ENCODE data around the gene FBXL15. TPM values are rescaled to one million over a fixed set of nuclear protein-coding genes. Genes with fewer than 3 reads are reported as not detected.

FBXL15 gene
- total and polyA plus RNA-seq, 10 donors = 16.7 to 28.7 (median 23.0) TPM

DNA sequence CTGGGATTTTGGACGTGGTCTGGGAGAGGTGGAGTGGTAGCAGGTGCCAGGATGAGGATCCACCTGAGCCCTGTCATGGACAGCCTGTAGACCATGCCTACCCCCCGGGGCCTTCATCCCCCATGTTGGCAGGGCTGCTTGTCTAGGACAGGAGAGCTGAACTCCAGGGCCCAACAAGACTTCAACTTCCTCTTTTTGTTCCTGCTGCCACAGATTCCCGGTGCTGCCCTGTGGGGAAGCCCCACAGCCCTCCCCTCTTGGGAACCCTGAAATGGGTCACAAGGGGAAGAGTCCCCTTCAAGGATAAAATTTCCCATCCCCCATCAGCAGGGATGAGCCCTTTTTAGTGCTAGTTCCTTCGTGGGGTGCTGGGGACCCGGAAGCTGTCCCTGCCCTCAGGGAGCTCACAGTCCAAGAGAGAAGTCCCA, 13.0 kb downstream of the FBXL15 start:
- H3K9me3 ChIP-seq = no peaks in the 10 kb centered on the region
- 30 to 42% (median 42%) methylated on average over 5 of the region's 5 CpGs for whole genome bisulfite sequencing, 5 donors
- TF ChIP-seq, protein P1, sequence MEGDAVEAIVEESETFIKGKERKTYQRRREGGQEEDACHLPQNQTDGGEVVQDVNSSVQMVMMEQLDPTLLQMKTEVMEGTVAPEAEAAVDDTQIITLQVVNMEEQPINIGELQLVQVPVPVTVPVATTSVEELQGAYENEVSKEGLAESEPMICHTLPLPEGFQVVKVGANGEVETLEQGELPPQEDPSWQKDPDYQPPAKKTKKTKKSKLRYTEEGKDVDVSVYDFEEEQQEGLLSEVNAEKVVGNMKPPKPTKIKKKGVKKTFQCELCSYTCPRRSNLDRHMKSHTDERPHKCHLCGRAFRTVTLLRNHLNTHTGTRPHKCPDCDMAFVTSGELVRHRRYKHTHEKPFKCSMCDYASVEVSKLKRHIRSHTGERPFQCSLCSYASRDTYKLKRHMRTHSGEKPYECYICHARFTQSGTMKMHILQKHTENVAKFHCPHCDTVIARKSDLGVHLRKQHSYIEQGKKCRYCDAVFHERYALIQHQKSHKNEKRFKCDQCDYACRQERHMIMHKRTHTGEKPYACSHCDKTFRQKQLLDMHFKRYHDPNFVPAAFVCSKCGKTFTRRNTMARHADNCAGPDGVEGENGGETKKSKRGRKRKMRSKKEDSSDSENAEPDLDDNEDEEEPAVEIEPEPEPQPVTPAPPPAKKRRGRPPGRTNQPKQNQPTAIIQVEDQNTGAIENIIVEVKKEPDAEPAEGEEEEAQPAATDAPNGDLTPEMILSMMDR (IDR thresholded peaks at IDR 0.05 in 8 of 11, conservative IDR thresholded peaks at IDR 0.05 in 3 of 11) = no peak
- TF ChIP-seq POLR2AphosphoS5 (IDR thresholded peaks at IDR 0.05) (no peak), POLR2A (IDR thresholded peaks at IDR 0.05) (no peak)
- H3K27ac ChIP-seq = peak overlapping the region in 6 of 8 donors; percentile 2 to 93 (median 79)
- H3K4me1 ChIP-seq = peaks cover 18 to 63% (median 52%) of the 10 kb centered on the region in 6 donors
- intact Hi-C loops (cut with DNase I; ENCODE audit: low total_unique reads) = no loop called here
- no peak overlapping the region for H3K4me3 ChIP-seq
- DNase-seq = no peak
- no peaks in the 10 kb centered on the region for H3K36me3 ChIP-seq
- peaks cover 0 to 9% (median 0%) of the 10 kb centered on the region in 7 donors for H3K27me3 ChIP-seq (replicated peaks in 1 of 7)

DNA sequence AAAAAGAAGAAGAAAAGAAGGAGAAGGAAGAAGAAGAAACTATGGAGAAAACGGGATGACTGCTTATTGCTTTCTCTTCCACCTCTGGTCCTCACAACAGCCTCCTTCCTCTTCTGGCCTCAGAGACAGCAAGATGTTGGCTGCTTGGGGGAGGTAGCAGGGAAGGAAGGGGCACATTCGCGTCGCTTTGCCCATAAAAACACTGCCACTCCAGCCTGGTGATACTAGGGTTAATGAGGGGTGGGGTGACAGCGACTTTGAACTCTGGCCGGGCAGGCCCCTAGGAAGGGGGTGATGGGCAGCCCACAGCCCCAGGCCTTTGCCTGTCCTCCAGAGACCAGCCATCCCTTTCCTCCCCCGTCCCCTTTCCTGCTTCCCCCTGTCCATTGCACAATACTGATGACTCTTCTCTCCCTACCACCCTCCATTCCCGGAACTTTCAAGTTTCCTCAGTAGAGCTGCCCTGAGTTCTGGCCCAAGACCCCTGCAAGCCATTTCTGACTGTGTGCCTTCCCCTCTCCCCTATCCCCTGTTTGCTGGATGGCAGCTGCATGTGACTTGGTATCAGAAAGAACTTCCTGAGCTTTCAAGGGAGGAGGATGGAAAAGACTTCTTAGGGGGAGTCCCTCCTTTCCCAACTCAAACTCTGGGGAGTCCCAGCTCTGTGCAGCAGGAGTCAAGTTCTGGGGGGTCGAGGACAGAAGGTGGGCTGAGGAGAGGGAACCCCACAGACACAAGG, 13.9 kb downstream of the FBXL15 start:
- intact Hi-C loops (cut with DNase I; ENCODE audit: low total_unique reads) = no loop called here
- Histone ChIP-seq H3K27me3 (replicated peaks in 1 of 7) (peaks cover 0 to 9% (median 0%) of the 10 kb centered on the region in 7 donors), H3K4me1 (peaks cover 18 to 63% (median 52%) of the 10 kb centered on the region in 6 donors), H3K9me3 (no peaks in the 10 kb centered on the region), H3K36me3 (no peaks in the 10 kb centered on the region), H3K27ac (peak overlapping the region in 7 of 8 donors; percentile 62 to 93 (median 69)), H3K4me3 (peak overlapping the region in 1 of 8 donors; percentile 60)
- no peak for TF ChIP-seq POLR2AphosphoS5 (IDR thresholded peaks at IDR 0.05)
- TF ChIP-seq POLR2A (IDR thresholded peaks at IDR 0.05) = no peak
- TF ChIP-seq, protein P1 (IDR thresholded peaks at IDR 0.05 in 8 of 11, conservative IDR thresholded peaks at IDR 0.05 in 3 of 11) = no peak
- WGBS, 5 donors = 17 to 31% (median 26%) methylated on average over 9 of the region's 9 CpGs
- no peak for DNase-seq

DNA sequence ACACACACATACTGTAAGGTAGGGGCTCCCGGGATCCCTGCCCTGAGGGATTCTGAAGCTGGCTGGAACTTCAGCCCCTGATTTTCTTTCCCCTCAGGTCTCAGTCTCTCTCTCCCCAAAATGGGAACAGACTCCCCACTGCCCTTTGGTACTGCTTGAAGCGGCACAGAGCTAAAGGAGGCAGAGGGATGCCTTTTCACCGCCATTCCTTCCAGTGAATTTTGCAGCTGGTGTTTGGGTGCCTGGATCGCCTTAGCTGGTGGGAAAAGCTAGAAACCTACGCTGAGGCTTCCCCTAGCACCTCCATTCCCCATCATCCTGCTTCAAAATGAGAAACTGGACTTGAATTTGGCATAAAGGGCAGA, 14.5 kb downstream of the FBXL15 start:
- peaks cover 0 to 9% (median 0%) of the 10 kb centered on the region in 7 donors for H3K27me3 ChIP-seq (replicated peaks in 1 of 7)
- peak overlapping the region in 5 of 8 donors; percentile 10 to 60 (median 17) for H3K4me3 ChIP-seq
- no peaks in the 10 kb centered on the region for H3K9me3 ChIP-seq
- no peak for DNase-seq
- TF ChIP-seq, protein P1 (IDR thresholded peaks at IDR 0.05 in 8 of 11, conservative IDR thresholded peaks at IDR 0.05 in 3 of 11) = no peak
- TF ChIP-seq POLR2A (IDR thresholded peaks at IDR 0.05) (no peak), POLR2AphosphoS5 (IDR thresholded peaks at IDR 0.05) (no peak)
- 33 to 51% (median 44%) methylated on average over 5 of the region's 5 CpGs for WGBS, 5 donors
- peak overlapping the region; percentile 19 to 93 (median 68) for H3K27ac ChIP-seq
- intact Hi-C loops (cut with DNase I; ENCODE audit: low total_unique reads) = no loop called here
- H3K4me1 ChIP-seq = peaks cover 18 to 63% (median 52%) of the 10 kb centered on the region in 6 donors
- H3K36me3 ChIP-seq = no peaks in the 10 kb centered on the region

DNA sequence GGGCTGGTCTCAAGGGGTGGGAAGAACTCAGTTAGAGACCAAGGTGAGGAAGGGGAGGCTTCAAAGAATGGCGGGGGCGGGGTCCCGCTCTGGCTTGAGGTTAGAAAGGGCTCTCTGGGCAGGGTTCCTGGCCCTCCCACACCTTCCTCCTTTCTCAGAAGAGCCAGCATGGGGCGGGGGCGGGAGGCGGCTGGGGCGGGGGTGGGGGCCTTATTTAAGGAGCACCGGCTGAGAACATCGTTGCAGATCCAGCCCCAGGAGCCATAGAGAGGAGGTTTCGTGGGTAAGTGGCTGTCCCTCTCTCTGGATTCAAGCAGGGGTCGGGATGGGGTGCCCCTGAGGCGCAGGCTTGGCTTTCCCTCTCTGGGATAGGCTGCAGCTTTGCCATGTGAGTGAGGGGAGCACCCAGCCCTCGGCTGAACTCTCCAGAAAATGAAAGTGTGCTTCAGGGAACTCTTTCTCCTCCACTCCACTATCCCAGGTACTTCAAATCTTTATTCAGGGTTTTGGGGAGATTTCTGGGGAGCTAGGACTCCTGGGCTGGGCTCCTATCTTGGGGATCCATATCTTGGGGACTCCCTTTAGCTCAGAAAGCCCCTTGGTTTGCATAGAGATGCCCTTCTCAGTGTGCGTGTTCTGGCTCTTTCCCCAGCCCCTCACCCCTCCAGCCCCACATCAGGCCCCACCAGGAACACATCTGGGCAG, 15.0 kb downstream of the FBXL15 start:
- Histone ChIP-seq H3K9me3 (no peaks in the 10 kb centered on the region), H3K4me3 (peak overlapping the region in 7 of 8 donors; percentile 3 to 60 (median 14)), H3K27me3 (replicated peaks in 1 of 7) (peaks cover 0 to 9% (median 0%) of the 10 kb centered on the region in 7 donors), H3K4me1 (peaks cover 18 to 61% (median 51%) of the 10 kb centered on the region in 6 donors), H3K27ac (peak overlapping the region; percentile 19 to 93 (median 68)), H3K36me3 (no peaks in the 10 kb centered on the region)
- intact Hi-C loops (cut with DNase I; ENCODE audit: low total_unique reads) = no loop called here
- DNase-seq = no peak
- WGBS, 5 donors = 1 to 9% (median 1%) methylated on average over 10 to 14 of the region's 14 CpGs
- TF ChIP-seq POLR2AphosphoS5 (IDR thresholded peaks at IDR 0.05) (no peak), POLR2A (IDR thresholded peaks at IDR 0.05) (no peak)
- TF ChIP-seq, protein P1 (IDR thresholded peaks at IDR 0.05 in 8 of 11, conservative IDR thresholded peaks at IDR 0.05 in 3 of 11) = no peak
